GM19395 (cell line): Measurements from ENCODE around the gene PAPLN.
"Not testable (repeated sequence)": the region's sequence is repeated elsewhere in the genome, so short reads cannot be mapped to it uniquely, and the experiment has no call there.

Experiments used
- ATAC-seq: cut with Tn5 transposase; IDR thresholded peaks from one replicate; pipeline ENCODE4 v1.9.1; 2021; ENCODE audit warnings: mild to moderate bottlenecking, moderate library complexity; ENCODE audit not compliant: unreplicated experiment

The PAPLN gene

DNA sequence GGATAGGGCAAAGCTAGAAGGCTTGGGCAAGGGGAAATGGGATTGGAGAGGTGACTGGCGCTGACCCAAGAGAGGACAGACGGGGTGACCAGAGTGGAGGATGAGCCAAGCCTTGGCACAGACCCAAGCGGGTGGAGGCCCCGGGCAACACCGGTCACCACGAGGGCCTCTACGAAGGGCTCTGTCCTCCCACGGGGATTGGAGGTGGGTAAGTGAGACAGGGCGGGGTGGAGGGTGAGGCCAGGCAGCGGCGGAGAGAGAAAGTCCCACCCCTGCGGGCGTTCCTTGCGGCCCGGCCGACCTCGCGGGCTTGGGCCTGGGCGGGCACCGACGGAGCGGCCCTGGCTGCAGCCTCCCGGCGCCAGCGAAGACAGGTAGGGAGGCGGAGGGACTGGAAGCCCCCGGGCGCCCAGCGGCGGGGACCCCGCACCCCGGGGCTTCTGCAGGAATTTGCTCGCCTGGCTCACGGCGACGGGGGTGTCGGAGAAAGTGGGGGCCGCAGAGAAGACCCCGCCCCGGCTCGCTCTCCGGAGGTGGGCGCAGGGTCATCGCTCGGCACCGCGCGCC, at the start of gene PAPLN:
Gene PAPLN (plus strand): TSS at position 288 of the 567 bp plus-strand sequence. CDS start 2,273 bp downstream, outside the sequence.
- no peak for ATAC-seq

- no peak for ATAC-seq
Observed at GRCh38 chr14:73188501-73188911, 48.8 kb upstream of the PAPLN start.

DNA sequence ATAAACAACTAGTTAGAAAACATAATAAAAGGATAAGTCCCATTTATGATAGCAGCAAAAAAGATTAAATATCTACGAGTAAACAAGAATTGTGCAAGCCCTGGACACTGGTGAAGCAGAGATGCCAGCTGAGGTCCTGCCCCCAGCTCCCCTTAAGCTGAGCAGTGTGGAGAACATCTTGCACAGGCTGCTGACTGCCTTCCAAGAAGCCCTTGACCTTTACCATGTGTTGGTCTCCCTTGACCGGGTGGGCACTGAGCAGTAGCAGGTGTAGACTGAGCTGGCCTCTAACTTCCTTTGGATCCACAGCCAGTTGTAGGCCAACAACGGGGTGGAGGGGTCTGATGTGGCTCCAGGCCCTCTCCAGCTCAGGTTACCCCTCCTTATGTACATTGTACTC, 47.7 kb upstream of the PAPLN start:
- ATAC-seq = no peak

DNA sequence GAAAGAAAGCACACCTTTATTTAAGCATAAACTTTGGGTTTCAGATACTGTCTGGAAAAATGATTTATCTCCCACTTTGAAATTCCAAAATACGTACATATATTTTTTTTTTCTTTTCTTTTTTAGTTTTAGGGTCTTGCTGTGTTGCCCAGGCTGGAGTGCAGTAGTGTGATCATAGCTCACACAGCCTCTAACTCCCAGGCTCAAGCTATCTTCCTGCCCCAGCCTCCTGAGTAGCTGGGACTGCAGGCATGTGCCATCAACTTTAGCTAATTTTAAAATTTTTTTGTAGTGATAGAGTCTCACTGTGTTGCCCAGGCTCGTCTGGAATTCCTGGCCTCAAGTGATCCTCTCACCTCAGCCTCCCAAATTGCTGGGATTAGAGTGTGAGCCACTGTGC, 45.9 kb upstream of the PAPLN start:
- ATAC-seq = no peak

GRCh38 chr14:73194306-73194705, 43.0 kb upstream of the PAPLN start:
- ATAC-seq = not testable (repeated sequence)

DNA sequence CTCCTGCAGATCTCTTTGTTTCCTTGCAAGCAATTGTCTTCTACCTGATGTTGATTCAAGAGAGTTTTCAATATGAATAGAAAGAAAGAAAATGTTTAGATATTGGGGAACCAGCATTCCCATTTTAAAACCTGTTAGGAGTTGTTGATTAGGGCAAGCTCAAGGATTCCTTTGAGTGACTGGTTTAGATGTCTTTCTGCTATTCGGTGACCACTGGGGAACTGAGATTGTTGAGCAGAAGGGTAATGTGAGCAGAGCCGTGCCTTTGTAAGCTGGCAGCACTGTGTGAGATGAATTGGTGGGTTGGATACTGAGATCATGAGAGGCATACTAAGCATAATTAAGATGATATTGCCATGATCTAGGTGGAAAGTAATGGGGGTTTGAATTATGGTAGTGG, 39.1 kb upstream of the PAPLN start:
- ATAC-seq = no peak

DNA sequence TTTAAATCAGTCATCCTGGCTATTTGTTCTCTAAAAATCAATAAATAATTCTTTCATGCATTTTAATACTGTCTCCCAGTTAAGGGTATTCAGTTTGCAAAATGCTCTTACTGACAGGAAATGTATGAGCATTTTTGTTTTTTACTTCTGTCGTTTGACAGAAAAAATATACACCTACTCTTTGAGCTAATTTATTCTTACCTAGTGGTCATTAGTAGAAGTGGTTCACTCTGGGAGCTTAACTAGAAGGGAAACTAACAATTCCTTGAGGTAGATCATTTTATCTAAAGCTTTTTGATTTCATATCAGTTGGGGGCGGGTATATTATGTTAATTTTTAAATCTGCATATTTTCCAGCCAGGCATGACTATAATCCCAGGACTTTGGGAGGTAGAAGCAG, 33.8 kb upstream of the PAPLN start:
- ATAC-seq = no peak

GRCh38 chr14:73207615-73208014, 29.7 kb upstream of the PAPLN start:
- ATAC-seq = no peak

DNA sequence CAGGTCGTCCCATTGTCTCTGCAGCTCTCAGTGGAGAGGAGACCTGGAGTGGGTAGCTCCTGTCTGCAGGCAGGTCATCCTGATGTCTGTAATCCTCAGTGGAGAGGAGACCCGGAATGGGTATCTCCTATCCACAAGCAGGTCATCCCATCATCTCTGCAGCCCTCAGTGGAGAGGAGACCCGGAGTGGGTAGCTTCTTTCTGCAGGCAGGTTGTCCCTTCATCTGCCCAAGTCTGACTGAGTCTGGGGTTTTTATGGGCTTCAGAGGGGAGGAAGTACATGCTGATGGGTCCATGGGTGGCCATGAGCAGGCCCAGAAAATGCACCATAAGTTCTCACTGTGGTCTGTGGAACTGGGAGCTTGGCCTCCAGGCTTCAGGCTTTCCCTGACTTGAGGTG, 28.9 kb upstream of the PAPLN start:
- ATAC-seq = no peak

- no peak for ATAC-seq
Observed at GRCh38 chr14:73208846-73209245, 28.5 kb upstream of the PAPLN start.

GRCh38 chr14:73209953-73210352, 27.4 kb upstream of the PAPLN start:
- ATAC-seq = no peak

GRCh38 chr14:73211251-73212040, 25.9 kb upstream of the PAPLN start:
- no peak for ATAC-seq

- no peak for ATAC-seq
Observed at GRCh38 chr14:73216030-73216429, 21.3 kb upstream of the PAPLN start.

DNA sequence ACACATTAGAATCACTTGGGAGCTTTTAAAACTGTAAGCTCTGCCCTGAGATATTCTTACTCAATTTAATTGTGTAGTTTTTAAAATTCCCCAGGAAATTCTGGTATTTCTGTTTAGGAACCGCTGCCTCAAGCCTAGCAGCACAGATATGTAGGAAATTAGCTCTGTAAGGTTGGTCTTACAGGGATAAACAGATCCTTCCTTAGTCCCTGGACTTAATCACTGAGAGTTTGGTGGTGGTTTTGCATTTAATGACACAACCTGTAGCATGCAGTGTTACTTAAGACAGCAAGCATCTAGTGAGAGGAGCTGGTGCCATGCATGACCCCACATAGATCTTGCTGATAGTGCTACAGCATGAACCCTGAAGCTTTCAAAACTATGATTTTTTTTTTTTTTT, 19.9 kb upstream of the PAPLN start:
- no peak for ATAC-seq

GRCh38 chr14:73220061-73220460, 17.2 kb upstream of the PAPLN start:
- ATAC-seq = no peak

- ATAC-seq = no peak
Observed at GRCh38 chr14:73220634-73221033, 16.7 kb upstream of the PAPLN start.

DNA sequence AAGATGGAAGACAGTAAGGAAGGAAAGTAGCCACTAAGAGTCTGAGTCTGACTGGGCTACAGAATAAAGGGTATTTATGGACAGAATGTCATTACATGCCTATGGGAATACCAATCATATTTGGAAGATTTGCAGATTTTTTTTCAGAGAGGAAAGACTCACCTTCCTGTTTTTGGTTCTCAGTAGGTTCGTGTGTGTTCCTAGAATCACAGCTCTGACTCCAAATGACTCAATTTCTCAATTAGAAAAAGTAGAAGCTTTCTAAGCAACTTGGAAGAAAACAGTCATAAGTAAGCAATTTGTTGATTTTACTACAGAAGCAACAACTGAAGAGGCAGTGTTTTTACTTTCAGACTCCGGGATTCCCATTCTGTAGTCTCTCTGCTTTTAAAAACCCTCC, 15.4 kb upstream of the PAPLN start:
- ATAC-seq = no peak

GRCh38 chr14:73223049-73223448, 14.3 kb upstream of the PAPLN start:
- ATAC-seq = peak; percentile 67

- ATAC-seq = no peak
Observed at GRCh38 chr14:73225496-73225895, 11.8 kb upstream of the PAPLN start.

- no peak for ATAC-seq
Observed at GRCh38 chr14:73227812-73228781, 9.2 kb upstream of the PAPLN start.

DNA sequence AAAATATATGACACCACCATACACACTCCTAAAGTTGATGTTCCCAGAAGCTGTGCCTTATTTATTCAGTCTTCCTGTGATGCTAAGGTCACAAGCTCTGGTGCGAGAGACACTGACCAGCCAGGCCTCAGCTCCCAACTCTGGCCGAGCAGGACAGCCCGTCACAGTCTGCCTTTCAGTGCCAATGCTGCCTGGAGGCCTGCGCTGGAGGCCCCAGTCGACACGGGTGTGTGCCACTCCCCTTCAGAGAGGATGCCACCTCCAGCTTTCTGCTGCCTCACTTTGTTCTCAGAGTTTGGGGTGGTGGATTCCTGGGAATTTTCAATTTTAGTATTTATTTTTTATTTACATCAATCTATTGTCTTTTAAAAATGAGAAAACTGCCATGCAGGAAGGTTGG, 7.3 kb upstream of the PAPLN start:
- ATAC-seq = no peak
